GM18498 (cell line): ENCODE results near the gene AK9.

Experiments used
- ATAC-seq: cut with Tn5 transposase; IDR thresholded peaks from one replicate; pipeline ENCODE4 v1.9.1; 2021; ENCODE audit warnings: mild to moderate bottlenecking, moderate library complexity; ENCODE audit not compliant: unreplicated experiment

Gene AK9

DNA sequence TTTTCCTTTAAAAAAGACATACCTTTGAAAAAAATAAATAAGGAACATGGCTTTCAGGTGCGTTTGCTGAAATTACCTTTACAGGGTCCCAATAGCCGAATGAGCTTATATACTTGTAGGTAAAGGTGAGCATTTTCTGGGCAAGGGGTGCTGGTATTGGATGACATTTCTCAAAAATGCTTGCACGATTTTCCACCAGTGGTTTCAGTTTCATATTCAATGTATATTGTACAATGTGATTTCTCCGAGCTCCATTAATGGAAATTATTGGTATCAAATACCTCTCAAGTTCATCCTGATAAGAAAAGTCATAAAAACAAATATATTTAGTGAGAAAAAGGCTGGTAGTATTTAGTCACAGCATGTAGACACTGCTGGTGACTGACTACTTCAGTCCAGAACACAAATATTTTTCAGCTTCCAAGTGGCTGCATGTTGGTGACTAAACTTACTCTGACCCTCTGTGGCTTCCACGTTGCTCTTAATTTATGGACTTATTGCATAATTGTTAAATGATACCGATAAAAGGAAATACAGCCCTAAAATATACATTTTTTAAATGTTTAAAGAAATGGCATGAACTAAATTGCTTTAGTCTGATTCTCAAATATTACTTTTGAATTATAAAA, 175.1 kb downstream of the AK9 start:
- no peak for ATAC-seq

DNA sequence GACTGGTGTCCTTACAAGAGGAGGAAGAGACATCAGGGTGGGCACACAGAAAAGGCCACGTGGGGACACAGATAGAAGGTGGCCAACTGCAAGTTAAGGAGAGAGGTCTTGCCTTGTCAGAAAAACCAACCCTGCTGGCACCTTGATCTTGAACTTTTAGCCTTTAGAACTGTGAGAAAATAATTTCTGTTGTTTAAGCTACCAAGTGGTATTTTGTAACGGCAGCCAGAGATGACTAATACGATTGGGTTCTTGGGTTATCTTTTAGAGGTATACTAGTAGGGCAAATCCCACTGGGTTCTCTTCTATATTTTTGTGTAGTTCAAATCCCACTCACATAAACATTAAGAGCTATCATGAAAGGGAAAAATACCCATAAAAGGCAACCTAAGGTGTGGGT, 176.1 kb downstream of the AK9 start:
- no peak for ATAC-seq

DNA sequence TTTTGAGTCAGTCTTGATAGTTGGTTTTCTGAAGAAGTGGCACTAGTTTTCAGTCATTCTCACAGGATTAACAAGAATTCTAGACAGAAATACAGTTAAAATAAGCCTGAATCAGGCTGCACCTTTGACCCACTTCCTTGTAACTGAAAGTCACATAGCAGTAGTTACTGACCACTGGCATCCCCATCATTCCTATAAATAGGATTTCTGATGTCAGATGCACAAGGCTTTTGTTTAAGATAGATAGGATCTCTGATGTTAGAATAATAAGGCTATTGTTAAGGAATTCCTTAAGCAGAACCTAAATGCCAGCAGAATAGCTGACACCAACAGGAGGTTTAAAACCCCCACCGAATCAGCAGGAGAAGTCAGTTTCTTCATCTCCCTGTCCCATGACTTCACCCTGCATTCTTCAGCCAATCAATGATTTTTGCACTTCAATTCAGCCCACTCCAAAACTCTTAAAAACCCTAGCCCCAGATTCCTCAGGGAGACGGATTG, 177.4 kb downstream of the AK9 start:
- no peak for ATAC-seq

DNA sequence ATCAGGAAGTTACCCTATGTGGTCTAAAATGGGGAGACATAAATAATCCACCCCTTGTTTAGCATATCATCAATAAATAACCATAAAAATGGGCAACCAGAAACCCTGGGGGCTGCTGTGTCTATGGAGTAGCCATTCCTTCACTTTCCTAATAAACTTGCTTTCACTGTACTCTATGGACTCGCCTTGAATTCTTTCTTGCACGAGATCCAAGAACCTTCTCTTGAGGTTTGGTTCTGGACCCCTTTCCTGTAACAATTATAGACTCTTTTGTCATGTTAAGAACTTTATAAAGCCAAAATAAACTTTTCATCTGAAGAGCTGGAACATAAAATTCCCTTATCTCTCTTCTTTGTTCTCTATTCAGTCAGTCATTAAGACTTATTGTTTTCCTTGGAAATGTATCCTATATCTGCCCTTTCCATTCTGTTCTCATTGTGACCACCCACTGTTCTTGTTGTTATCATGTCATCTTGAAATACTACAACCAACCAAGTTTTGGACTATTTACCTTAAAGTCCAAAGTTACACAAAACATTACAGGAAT, 178.7 kb downstream of the AK9 start:
- ATAC-seq = no peak

DNA sequence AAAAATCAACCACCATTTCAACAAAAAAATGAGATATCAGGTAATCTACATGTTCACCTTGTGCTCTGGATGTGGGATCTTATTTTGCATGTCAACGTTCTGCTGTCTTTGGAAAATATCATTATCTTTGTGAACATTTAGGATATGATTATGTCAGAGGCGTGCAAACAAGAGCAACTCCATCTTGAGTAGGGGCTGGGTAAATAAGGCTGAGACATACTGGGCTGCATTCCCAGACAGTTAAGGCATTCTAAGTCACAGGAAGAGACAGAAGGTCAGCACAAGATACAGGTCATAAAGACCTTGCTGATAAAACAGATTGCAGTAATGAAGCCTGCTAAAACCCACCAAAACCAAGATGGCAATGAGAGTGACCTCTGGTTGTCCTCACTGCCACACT, 179.2 kb downstream of the AK9 start:
- no peak for ATAC-seq

DNA sequence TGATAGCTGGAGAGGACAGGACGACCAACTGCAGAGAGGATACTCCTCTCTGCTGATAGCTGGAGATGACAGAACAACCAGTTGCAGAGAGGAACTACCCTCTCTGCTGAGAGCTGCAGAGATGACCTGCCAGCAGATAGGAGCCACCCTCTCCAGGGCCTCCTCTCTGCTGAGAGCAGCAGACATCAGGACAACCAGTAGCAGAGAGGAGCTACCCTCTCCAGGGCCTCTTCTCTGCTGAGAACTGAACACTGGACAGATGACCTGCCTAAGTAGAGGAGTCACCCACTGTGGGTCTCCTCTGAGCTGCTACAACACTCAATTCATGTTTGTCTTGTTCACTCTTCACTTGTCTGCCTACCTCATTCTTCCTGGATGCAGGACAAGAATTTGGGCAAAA, 180.6 kb downstream of the AK9 start:
- ATAC-seq = no peak

DNA sequence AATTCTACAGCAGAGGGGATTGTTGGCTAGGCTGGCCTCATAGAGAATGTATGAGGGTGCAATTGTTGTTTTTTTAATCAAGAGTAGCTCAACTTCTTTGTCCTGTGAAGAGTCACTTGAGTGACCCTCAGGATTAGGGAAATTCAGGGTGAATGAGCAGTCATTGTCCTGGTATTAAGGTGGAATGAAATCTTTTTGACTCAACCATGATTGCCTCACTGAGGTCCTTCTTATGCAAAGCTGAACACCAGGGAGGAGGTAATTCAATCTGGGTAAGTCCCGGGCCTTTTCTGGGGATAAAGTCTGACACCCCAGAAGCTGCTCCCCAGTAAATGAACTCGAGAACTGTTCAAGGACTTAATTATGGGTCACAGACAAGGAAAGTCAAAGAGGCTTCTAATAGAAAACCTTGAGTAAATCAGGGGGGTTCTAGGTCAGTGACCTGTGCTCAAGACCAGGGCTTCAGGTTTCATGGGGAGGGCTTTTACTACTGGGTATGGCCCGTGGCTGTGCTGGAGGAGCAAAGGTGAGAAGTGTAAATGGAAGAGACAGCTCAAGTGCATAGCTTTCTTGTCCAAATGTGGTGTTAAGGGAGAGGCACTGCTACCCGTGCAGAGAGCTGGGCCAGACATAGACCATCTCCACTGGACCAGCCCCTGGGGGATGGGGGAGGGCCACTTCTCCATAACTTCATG, 182.7 kb downstream of the AK9 start:
- ATAC-seq = no peak

DNA sequence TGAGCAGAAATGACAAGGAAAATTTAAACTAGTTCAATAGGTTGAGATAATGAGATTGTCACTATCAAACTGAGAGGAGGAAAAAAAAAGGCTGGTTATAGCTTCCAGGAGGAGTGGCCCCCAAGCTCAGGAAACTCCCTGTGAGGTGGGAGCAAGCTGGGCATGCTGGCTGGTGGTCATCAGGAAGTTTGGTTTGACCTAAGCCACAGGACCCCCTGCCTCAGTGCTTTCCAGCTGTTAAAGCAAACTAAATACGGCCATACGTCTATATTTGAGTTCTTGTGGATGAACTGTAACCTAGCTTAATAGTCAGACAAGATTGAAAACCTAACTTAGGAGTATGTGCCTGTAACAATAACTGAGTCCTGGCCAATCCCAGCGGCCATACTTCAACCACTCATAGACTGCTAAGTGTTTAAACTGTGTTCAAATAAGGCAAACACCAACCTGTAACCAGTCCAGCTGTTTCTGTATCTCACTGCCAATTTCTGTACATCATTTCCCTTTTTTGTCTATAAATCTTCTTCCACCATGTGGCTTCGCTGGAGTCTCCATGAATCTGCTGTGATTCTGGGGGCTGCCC, 183.4 kb downstream of the AK9 start:
- no peak for ATAC-seq

DNA sequence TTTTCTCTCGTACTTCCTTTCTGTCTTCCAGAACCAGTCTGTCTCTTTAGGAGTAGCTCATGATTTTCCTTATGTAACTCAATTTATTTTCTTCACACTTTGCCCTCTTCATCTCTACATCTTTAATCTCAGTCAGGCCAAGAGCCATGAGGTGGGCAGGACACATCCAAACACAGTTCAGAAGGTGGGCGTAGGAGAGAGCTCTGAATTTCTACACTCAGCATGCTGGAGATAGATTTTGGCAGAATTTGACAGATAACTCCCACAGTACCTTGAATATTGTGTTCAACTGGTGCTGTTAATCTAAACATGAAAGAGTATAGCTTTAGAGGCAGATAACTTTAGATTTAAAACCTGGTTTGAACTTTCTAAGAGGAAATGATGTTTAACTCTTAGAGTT, 184.2 kb downstream of the AK9 start:
- no peak for ATAC-seq

DNA sequence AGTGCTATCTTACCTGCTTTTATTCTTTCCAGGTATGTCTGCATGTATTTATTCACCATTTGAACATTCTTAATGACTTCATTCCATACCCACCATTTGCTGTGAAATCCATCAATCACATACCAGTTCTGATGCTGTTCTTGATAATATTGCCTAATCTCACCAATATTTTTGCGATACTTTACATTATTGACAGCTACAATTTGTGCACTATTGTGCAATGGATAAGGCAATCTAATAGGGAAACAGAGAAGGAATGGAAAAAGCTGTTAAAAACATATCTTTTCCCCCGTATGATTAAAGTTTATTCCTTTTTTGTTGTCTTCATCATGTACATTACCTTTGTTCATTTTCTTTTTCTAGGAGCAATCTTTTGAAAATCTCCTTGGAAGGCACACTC, 184.7 kb downstream of the AK9 start:
- no peak for ATAC-seq

DNA sequence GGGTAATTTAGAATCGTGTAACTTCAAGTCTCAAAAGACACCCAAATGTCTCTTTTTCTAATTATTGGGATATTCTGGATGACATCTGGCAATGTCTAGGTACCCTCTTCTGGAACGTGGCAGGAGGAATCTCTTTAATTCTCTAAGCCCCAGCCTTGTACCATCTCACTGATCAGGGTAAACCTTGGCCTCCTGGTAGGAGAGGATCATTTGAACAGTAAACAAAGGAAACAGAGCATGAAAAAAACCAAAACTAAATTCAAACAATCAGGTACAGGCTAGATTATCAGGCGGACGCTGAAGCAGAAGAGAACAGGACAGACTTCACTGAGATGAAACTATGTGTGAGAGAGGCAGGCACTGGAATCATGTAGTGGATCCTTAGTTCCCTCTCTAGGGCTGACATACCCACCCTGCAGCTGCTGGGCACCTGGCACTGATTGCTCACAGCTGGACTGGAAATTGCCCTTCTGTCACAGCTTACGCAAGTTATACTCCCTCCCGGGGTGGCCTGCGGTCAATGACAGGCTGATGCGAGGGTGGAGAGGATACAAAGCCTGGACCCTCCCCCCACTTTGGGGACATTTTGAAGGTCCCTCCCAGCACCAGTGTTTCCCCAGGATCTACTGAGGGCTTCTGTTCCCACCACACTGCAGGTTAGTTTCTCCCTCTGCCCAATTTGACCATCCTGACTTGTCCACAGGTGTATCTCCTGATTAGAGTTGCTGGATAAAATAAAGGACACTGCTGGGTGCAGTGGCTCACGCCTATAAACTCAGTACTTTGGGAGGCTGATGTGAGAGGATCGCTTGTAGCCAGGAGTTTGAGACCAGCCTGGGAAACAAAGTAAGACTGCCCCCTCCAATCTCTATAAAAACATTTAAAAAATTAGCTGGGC, 187.4 kb downstream of the AK9 start:
- no peak for ATAC-seq

DNA sequence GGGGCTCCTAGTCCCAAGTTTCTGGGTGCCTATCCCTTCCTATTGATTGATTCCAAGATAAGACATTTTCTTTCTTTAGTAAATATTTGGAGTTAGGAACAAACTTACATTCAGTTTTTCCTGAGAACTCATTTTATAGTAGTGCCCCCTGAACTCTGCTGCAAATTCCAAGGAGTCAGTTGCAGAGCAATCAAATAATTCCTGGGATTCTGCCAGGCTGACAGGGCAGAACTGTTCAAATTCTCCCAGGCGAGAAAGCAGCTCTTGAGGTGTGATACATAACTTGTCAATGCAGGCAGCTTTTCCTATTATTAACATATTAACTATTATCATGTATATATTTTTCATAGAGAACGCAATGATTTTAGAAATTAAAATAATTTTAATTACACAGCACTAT, 192.1 kb downstream of the AK9 start:
- ATAC-seq = no peak

DNA sequence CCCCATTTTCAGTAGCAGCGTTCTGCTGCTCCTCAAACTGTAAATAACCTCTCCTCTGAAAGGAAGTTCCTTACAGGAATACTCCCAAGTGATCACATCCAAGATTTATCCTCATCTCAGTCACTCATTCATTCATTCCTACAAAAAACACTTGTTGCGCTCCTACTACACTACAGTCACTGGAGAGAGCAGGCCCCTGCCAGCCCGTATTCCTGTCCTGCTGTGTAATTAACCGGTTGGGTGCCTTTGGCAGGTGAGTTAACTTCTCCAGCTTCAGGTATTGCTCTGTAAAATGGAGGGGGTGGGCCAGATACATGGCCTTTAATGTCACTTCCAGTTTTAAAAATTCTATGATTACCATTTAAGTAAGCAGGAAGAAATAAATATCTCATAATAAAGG, 192.9 kb downstream of the AK9 start:
- ATAC-seq = no peak

DNA sequence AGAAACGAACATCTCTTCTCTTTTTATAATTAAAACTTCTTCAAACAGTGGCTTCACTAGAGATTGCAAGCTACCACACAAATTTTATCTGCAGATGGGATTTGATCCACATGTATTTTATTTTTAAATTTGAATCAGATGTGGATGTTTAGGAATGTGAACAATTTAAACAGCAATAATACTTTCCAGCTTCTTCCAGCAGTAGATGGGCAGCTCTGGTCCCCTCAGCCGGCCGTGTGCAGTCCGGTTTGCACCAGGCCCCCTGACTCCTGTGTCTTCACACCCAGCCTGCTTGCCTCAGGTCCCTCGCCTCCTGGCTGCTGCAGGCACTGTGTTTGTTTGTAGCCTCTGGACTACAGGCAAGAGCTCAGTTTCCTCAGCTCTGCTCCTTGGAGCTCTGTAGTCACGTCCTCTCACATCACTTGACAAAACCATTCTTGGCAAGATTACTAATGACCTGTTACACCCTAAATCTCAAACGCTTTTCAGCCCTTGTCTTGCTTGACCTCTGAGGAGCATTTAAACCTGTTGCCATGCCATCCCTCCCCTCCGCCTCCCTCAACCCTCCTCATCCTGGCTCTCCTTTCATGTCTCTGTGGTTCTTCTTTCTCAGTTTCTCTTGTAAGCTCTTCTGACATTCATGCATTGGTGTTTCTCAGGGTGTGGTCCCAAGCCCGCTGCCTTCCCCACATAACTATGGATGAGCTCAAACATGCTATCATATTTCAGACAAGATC, 194.8 kb downstream of the AK9 start:
- ATAC-seq = no peak

DNA sequence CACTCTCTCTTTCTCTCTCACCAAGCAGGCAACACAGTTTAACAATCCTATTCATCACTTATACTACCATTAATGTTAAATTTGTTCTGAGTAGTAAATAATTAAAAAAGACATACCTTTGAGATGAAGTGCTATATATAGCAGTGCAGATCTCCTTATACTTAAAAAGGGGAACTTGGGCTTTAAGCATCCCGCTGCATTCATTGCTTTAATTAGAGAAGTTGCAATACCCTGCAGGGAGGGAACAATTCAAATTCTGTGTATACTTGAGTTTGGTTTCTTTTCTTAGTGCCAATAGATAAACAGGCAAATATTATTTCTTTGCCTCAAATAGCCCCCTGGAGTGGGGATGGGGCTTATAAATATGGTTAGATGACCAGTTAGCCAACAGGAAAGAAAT, 197.1 kb downstream of the AK9 start:
- no peak for ATAC-seq

DNA sequence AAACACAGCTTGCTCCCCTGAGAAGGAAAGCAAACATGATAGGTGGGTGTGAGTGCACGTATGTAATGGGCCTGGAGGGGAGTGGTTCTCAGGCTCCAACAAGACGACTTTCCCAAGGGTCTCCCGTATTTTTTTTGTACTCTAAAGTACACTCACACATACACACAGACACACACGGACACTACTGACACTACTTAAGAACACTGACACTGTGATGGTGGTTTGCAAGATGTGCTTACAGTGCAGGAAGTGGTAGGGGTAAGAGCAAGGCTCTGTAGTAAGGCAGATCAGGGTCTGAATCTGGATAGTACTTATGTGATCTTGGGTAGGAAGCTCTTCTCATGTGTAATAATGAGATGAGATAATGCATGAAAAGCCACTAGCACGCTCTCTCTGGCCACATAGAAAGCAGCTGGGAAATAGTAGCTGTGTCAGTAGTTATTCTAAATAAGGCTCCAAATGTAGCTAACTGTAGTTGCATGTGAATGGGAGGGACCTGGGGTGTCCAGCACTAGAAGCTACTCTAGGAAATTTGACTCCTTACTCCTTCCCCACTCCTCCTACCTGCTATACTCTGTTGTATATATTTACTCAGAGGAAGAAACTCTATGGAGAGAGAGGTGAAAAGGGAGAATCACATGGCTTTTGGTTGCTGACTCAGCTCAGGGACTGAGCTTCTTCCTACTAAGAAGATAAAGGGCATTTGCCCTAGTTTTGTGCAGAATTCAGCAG, 199.6 kb downstream of the AK9 start:
- peak; percentile 72 for ATAC-seq

DNA sequence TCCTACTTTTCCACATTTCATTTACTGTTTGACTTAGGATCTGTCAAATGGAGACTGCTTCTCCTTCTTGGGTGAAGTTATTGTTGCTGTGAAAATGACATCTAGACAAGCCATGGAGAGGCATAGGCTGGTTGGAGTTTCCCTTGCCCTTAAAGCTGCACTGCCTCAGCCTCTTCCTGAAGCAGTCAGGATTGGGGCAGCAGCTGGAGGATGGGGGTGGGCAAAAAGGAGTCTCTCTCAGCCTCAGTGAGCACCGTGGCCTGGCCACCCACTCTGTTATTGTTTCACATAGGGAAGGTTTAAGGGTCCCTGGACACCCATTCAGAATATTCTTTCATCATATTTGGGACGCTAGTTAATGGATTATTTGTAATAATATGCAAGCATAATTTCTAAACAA, 200.3 kb downstream of the AK9 start:
- ATAC-seq = no peak

DNA sequence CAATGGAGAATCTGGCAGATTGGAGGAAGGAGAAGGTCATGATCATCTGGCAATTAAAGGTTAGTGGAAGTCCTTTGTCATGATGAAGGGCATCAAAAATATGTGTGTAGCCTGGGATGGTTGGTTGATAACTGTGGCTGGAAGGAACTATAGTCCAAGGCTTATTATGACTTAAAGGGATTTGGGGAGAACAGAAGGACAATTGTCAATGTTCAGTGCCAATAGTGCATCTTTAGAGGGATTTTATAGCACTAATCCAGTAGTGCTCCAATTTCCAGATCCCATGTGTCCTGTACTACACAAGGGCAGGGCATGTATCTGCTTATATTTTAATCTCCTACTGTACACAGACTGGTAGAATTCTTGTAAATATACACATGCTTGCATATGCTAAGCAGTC, 203.0 kb downstream of the AK9 start:
- no peak for ATAC-seq

DNA sequence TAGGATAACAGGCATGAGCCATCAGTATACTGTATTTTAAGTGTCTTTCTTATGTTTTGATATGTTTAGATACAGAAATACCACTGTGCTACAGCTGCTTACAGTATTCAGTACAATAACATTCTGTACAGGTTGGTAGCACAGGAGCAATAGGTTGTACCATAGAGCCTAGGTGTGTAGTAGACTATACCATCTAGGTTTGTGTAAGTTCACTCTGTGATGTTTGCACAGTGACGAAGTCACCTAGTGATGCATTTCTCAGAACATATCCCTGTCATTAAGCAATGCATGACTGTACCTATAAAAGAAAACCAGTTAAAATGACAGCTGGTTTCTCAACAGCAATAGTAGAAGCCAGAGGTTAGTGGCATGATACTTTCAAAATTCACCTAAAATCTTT, 204.9 kb downstream of the AK9 start:
- ATAC-seq = no peak
